IMR-90 (cell line): ENCODE data around the gene NKX2-3.

Experiments used
- BHLHE40 ChIP-seq: fragments of 150-350 bp; IDR thresholded peaks from 2 replicates; pipeline ENCODE4 v1.6.1; 2016; ENCODE audit warnings: mild to moderate bottlenecking, low read depth, low read length
- FOS ChIP-seq: fragments of 150-350 bp; IDR thresholded peaks from 2 replicates; pipeline ENCODE4 v1.6.1; 2016; ENCODE audit warnings: low read depth, low read length
- MAZ ChIP-seq: IDR thresholded peaks from 2 replicates; pipeline ENCODE4 v1.6.1; 2012; ENCODE audit warnings: low read depth, mild to moderate bottlenecking, low read length, improper control_type of control experiment, moderate library complexity, borderline replicate concordance
- MXI1 ChIP-seq: IDR thresholded peaks from 2 replicates; pipeline ENCODE4 v1.6.1; 2012; ENCODE audit warnings: low read depth, mild to moderate bottlenecking, low read length, moderate library complexity, borderline replicate concordance
- POLR2A ChIP-seq: IDR thresholded peaks from 2 replicates; pipeline ENCODE4 v1.6.1; 2012; ENCODE audit warnings: mild to moderate bottlenecking, low read depth, low read length
- RAD21 ChIP-seq: IDR thresholded peaks from 2 replicates; pipeline ENCODE4 v1.6.1; 2012; ENCODE audit warnings: low read length, improper control_type of control experiment
- RFX5 ChIP-seq: IDR thresholded peaks from 2 replicates; pipeline ENCODE4 v1.8.0; 2012; ENCODE audit warnings: low read depth, mild to moderate bottlenecking, low read length, moderate library complexity
- SMC3 ChIP-seq: fragments of 150-350 bp; IDR thresholded peaks from 2 replicates; pipeline ENCODE4 v1.6.1; 2016; ENCODE audit warnings: low read depth, mild to moderate bottlenecking, antibody characterized with exemption, low read length, moderate library complexity
- TF ChIP-seq, protein P1 (sequence below): conservative IDR thresholded peaks from 2 replicates; pipeline ENCODE4 v1.5.1; 2012; ENCODE audit warnings: mild to moderate bottlenecking, low read depth, low read length, improper control_type of control experiment
- TF ChIP-seq, protein P2 (sequence below): fragments of 150-350 bp; IDR thresholded peaks from 2 replicates; pipeline ENCODE4 v1.6.1; 2016; ENCODE audit warnings: low read depth, mild to moderate bottlenecking, low read length, moderate library complexity, borderline replicate concordance
- TF ChIP-seq, protein P3 (sequence below): fragments of 150-350 bp; IDR thresholded peaks from 2 replicates; pipeline ENCODE4 v1.6.1; 2017; ENCODE audit warnings: mild to moderate bottlenecking, antibody characterized with exemption, low read length, low read depth

DNA sequence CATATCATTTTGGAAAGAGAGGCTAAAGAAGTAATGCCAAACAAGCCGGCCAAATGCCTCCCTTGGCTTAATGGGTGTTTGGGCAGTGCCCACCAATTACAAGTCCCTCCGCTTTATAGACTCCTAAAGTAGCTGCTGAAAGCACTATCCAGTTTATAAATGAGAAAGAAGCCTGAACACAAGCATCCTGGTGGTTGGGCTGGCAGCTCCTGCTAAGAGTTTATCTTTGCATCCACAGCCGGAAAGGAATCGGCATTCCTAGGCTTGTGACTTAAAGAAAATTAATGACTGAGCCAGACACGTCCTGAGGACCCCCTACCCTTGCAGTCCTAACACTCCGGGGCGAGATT is 13.1 kb upstream of the NKX2-3 start:
- TF ChIP-seq, protein P1, sequence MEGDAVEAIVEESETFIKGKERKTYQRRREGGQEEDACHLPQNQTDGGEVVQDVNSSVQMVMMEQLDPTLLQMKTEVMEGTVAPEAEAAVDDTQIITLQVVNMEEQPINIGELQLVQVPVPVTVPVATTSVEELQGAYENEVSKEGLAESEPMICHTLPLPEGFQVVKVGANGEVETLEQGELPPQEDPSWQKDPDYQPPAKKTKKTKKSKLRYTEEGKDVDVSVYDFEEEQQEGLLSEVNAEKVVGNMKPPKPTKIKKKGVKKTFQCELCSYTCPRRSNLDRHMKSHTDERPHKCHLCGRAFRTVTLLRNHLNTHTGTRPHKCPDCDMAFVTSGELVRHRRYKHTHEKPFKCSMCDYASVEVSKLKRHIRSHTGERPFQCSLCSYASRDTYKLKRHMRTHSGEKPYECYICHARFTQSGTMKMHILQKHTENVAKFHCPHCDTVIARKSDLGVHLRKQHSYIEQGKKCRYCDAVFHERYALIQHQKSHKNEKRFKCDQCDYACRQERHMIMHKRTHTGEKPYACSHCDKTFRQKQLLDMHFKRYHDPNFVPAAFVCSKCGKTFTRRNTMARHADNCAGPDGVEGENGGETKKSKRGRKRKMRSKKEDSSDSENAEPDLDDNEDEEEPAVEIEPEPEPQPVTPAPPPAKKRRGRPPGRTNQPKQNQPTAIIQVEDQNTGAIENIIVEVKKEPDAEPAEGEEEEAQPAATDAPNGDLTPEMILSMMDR: no peak
- TF ChIP-seq BHLHE40: no peak
- TF ChIP-seq, protein P2, sequence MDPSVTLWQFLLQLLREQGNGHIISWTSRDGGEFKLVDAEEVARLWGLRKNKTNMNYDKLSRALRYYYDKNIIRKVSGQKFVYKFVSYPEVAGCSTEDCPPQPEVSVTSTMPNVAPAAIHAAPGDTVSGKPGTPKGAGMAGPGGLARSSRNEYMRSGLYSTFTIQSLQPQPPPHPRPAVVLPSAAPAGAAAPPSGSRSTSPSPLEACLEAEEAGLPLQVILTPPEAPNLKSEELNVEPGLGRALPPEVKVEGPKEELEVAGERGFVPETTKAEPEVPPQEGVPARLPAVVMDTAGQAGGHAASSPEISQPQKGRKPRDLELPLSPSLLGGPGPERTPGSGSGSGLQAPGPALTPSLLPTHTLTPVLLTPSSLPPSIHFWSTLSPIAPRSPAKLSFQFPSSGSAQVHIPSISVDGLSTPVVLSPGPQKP: no peak
- no peak for TF ChIP-seq SMC3
- TF ChIP-seq POLR2A: no peak
- TF ChIP-seq MXI1: no peak
- TF ChIP-seq RAD21: no peak
- TF ChIP-seq MAZ: no peak
- TF ChIP-seq, protein P3, sequence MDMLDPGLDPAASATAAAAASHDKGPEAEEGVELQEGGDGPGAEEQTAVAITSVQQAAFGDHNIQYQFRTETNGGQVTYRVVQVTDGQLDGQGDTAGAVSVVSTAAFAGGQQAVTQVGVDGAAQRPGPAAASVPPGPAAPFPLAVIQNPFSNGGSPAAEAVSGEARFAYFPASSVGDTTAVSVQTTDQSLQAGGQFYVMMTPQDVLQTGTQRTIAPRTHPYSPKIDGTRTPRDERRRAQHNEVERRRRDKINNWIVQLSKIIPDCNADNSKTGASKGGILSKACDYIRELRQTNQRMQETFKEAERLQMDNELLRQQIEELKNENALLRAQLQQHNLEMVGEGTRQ: no peak
- no peak for TF ChIP-seq RFX5
- no peak for TF ChIP-seq FOS
